ENCODE measurements around the gene MAGEL2.
"Not testable (repeated sequence)": the region's sequence is repeated elsewhere in the genome, so short reads cannot be mapped to it uniquely, and the experiment has no call there.

MAGEL2 gene

DNA sequence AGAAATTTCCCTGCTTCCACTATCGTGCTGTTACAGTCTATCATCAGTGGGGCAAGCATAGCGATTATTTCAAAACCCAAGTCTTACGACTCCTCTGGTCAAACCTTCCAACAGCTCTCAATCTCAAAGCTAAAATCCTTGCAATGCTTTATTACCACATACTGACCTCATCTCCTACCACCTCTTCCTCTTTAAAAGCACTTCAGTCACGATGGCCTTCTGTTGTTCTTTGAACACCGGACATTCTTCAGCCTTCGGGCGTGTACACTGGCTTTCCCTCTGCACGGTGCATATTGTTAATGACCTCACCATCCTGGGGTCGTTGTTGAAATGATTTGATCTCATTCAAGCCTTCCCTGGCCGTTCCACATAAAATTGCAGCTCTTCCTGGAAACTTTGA, 31.1 kb downstream of the MAGEL2 start:
- Histone ChIP-seq H3K9ac (ENCODE audit: low read depth in 1 of 2, low read length in 2 of 2) (no peak overlapping the region), H3K27ac (ENCODE audit: low read depth in 2 of 2, low read length in 2 of 2) (no peak overlapping the region), H3K4me3 (ENCODE audit: low read length in 2 of 2) (no peak overlapping the region), H3K36me3 (ENCODE audit: control insufficient read depth in 2 of 2, insufficient read depth in 2 of 2, low read length in 2 of 2) (no peaks in the 10 kb centered on the region), H3K9me3 (ENCODE audit: control insufficient read depth in 2 of 2, low read length in 2 of 2) (peaks cover 0 to 2% of the 10 kb centered on the region in 2 donors), H3K4me1 (ENCODE audit: control insufficient read depth in 2 of 2, insufficient read depth in 2 of 2, low read length in 2 of 2) (no peaks in the 10 kb centered on the region), H3K27me3 (ENCODE audit: control insufficient read depth in 2 of 2, insufficient read depth in 2 of 2, low read length in 2 of 2) (no peaks in the 10 kb centered on the region)

DNA sequence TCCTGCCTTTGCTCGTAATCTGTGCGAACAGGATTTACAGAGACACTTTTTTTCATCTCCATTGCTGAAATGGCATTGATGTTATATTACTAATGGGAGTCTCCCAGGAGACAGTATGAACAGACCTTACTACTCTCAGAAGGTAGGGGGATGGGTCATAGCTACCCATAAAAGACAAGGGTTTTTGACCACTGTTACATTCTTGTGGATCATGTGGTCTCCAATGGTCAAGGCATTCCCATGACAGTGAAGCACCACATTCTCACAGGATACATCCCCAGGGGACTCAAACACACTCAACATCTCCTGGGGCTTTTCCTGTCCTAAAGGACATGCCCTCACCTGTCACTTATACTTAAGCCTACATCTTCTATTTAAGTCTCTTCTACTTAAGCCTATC, 41.4 kb downstream of the MAGEL2 start:
- H3K36me3 ChIP-seq (ENCODE audit: control insufficient read depth in 2 of 2, insufficient read depth in 2 of 2, low read length in 2 of 2): no peaks in the 10 kb centered on the region
- H3K4me3 ChIP-seq (ENCODE audit: low read length in 2 of 2): no peak overlapping the region
- no peaks in the 10 kb centered on the region for H3K4me1 ChIP-seq (ENCODE audit: control insufficient read depth in 2 of 2, insufficient read depth in 2 of 2, low read length in 2 of 2)
- no peaks in the 10 kb centered on the region for H3K27me3 ChIP-seq (ENCODE audit: control insufficient read depth in 2 of 2, insufficient read depth in 2 of 2, low read length in 2 of 2)
- H3K9ac ChIP-seq (ENCODE audit: low read depth in 1 of 2, low read length in 2 of 2): no peak overlapping the region
- H3K9me3 ChIP-seq (ENCODE audit: control insufficient read depth in 2 of 2, low read length in 2 of 2): no peaks in the 10 kb centered on the region
- H3K27ac ChIP-seq (ENCODE audit: low read depth in 2 of 2, low read length in 2 of 2): no peak overlapping the region

DNA sequence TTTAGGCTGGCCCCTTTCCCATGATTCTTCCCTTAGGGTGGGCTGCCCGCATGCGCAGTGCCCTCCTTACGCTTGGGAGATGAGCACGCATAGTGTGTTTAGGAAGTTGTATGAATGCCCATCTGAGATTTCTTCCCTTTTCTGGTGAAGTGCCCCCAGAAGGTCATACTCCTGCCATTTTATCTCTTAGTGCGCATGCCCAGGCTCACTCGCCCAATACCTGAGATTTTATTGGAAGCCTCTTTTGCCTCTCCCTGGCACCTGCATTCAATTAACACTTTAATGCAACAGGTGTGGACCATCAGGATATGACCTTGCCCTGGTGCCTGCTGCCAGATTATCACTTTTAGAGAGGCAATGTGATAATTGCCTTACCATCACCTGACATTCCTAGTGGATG, 45.5 kb downstream of the MAGEL2 start:
- no peak overlapping the region for H3K9ac ChIP-seq (ENCODE audit: low read depth in 1 of 2, low read length in 2 of 2)
- no peak overlapping the region for H3K27ac ChIP-seq (ENCODE audit: low read depth in 2 of 2, low read length in 2 of 2)
- no peak overlapping the region for H3K4me3 ChIP-seq (ENCODE audit: low read length in 2 of 2)
- no peaks in the 10 kb centered on the region for H3K27me3 ChIP-seq (ENCODE audit: control insufficient read depth in 2 of 2, insufficient read depth in 2 of 2, low read length in 2 of 2)
- no peaks in the 10 kb centered on the region for H3K36me3 ChIP-seq (ENCODE audit: control insufficient read depth in 2 of 2, insufficient read depth in 2 of 2, low read length in 2 of 2)
- H3K9me3 ChIP-seq (ENCODE audit: control insufficient read depth in 2 of 2, low read length in 2 of 2): no peaks in the 10 kb centered on the region
- H3K4me1 ChIP-seq (ENCODE audit: control insufficient read depth in 2 of 2, insufficient read depth in 2 of 2, low read length in 2 of 2): no peaks in the 10 kb centered on the region

DNA sequence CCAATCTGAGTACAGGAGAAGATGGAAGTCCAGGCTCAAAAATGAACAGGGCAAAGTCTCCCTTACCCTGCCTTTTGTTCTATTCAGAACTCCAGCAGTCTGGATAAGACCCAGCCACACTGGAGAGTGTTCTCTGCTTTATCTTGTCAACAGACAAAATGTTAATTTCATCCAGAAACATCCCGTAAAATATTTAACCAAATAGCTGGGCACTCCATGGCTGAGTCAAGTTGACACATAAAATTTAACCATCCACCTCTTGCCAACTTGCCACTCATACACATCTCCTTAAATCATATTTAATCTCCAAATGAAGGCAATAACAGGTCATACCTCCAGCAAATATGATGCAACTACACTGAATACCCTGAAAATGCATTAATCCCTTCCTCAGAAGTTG, 48.6 kb downstream of the MAGEL2 start:
- Histone ChIP-seq H3K4me1 (ENCODE audit: control insufficient read depth in 2 of 2, insufficient read depth in 2 of 2, low read length in 2 of 2) (no peaks in the 10 kb centered on the region), H3K27ac (ENCODE audit: low read depth in 2 of 2, low read length in 2 of 2) (no peak overlapping the region), H3K36me3 (ENCODE audit: control insufficient read depth in 2 of 2, insufficient read depth in 2 of 2, low read length in 2 of 2) (no peaks in the 10 kb centered on the region), H3K4me3 (ENCODE audit: low read length in 2 of 2) (no peak overlapping the region), H3K9ac (ENCODE audit: low read depth in 1 of 2, low read length in 2 of 2) (no peak overlapping the region), H3K9me3 (ENCODE audit: control insufficient read depth in 2 of 2, low read length in 2 of 2) (no peaks in the 10 kb centered on the region), H3K27me3 (ENCODE audit: control insufficient read depth in 2 of 2, insufficient read depth in 2 of 2, low read length in 2 of 2) (no peaks in the 10 kb centered on the region)

DNA sequence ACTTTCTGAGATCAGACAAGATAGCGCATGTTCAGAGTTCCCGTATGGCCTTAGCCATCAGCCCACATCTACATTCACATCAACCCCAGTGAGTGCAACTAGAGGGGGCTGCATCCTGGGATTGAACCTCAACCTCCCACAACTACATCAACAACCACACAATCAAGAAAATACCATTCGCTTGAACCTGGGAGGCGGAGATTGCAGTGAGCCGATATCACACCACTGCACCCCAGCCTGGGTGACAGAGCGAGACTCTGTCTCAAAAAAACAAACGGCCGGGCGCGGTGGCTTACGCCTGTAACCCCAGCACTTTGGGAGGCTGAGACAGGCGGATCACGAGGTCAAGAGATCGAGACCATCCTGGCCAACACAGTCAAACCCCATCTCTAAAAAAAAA, 50.4 kb downstream of the MAGEL2 start:
- not testable (repeated sequence) for H3K4me3 ChIP-seq (ENCODE audit: low read length in 2 of 2); H3K4me1 ChIP-seq (ENCODE audit: control insufficient read depth in 2 of 2, insufficient read depth in 2 of 2, low read length in 2 of 2); H3K9ac ChIP-seq (ENCODE audit: low read depth in 1 of 2, low read length in 2 of 2); H3K36me3 ChIP-seq (ENCODE audit: control insufficient read depth in 2 of 2, insufficient read depth in 2 of 2, low read length in 2 of 2); H3K27me3 ChIP-seq (ENCODE audit: control insufficient read depth in 2 of 2, insufficient read depth in 2 of 2, low read length in 2 of 2); H3K9me3 ChIP-seq (ENCODE audit: control insufficient read depth in 2 of 2, low read length in 2 of 2); H3K27ac ChIP-seq (ENCODE audit: low read depth in 2 of 2, low read length in 2 of 2)

DNA sequence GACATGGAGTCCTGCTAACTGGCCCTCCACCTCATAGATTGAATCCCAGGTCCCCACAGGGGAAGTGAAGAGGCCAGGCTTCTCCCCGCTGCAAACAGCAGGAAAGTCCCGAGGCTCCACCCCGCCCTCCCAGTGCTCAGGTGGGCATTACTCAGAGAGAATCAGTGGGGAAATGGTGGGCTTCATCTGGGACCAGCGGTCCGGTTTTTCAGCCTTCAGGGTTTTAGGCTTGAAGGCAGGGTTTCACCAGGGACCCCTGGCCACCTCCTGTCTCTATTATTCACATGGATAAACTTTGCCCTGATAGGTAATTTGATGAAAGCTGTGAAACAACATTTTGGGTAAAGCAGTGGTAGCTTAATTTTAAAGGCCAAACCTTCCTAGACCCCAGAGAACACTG, 50.9 kb downstream of the MAGEL2 start:
- Histone ChIP-seq H3K9me3 (ENCODE audit: control insufficient read depth in 2 of 2, low read length in 2 of 2) (no peaks in the 10 kb centered on the region), H3K36me3 (ENCODE audit: control insufficient read depth in 2 of 2, insufficient read depth in 2 of 2, low read length in 2 of 2) (no peaks in the 10 kb centered on the region), H3K27ac (ENCODE audit: low read depth in 2 of 2, low read length in 2 of 2) (no peak overlapping the region), H3K27me3 (ENCODE audit: control insufficient read depth in 2 of 2, insufficient read depth in 2 of 2, low read length in 2 of 2) (no peaks in the 10 kb centered on the region), H3K4me3 (ENCODE audit: low read length in 2 of 2) (no peak overlapping the region), H3K9ac (ENCODE audit: low read depth in 1 of 2, low read length in 2 of 2) (no peak overlapping the region), H3K4me1 (ENCODE audit: control insufficient read depth in 2 of 2, insufficient read depth in 2 of 2, low read length in 2 of 2) (no peaks in the 10 kb centered on the region)

DNA sequence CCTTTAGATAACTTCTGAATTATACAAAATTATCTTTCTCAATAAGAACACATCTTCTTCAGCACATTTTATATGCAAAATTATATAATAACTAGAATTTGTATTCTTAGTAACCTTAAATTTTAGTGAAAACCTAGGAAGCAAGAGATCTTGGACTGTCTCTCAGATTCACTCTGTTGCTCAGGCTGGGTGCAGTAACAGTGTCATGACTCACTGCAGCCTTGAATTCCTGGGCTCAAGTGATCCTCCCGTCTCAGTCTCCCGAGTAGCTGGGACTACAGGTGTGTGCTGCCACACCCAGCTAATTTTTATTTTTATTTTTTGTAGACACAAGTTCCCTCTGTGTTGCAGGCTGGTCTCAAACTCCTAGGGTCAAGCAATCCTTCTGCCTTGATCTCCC, 52.3 kb downstream of the MAGEL2 start:
- Histone ChIP-seq H3K4me3 (ENCODE audit: low read length in 2 of 2) (no peak overlapping the region), H3K27me3 (ENCODE audit: control insufficient read depth in 2 of 2, insufficient read depth in 2 of 2, low read length in 2 of 2) (no peaks in the 10 kb centered on the region), H3K36me3 (ENCODE audit: control insufficient read depth in 2 of 2, insufficient read depth in 2 of 2, low read length in 2 of 2) (no peaks in the 10 kb centered on the region), H3K4me1 (ENCODE audit: control insufficient read depth in 2 of 2, insufficient read depth in 2 of 2, low read length in 2 of 2) (no peaks in the 10 kb centered on the region), H3K9me3 (ENCODE audit: control insufficient read depth in 2 of 2, low read length in 2 of 2) (no peaks in the 10 kb centered on the region), H3K27ac (ENCODE audit: low read depth in 2 of 2, low read length in 2 of 2) (no peak overlapping the region), H3K9ac (ENCODE audit: low read depth in 1 of 2, low read length in 2 of 2) (no peak overlapping the region)

DNA sequence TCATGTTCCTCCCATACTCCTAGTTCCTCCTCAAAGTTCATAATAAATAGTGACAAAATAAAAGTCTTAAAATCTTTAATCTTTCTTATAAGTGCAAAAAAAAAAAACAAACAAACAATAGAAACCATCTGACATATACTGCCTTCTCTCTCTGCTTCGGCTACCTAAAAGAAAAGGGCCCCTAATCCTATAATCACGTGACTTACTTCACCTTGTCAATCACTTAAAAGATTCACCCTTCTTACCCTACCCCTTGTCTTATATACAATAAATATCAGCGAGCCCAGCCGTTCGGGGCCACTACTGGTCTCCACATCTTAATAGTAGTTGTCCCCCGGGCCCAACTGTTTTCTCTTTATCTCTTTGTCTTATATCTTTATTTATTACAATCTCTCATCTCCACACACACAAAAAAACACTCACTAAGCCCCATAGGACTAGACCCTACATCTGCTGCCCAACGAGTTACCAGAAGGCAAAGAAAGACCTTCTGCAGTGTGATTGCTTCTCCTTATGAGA, 53.4 kb downstream of the MAGEL2 start:
- no peak overlapping the region for H3K9ac ChIP-seq (ENCODE audit: low read depth in 1 of 2, low read length in 2 of 2)
- H3K4me3 ChIP-seq (ENCODE audit: low read length in 2 of 2): no peak overlapping the region
- H3K27me3 ChIP-seq (ENCODE audit: control insufficient read depth in 2 of 2, insufficient read depth in 2 of 2, low read length in 2 of 2): no peaks in the 10 kb centered on the region
- H3K4me1 ChIP-seq (ENCODE audit: control insufficient read depth in 2 of 2, insufficient read depth in 2 of 2, low read length in 2 of 2): no peaks in the 10 kb centered on the region
- H3K36me3 ChIP-seq (ENCODE audit: control insufficient read depth in 2 of 2, insufficient read depth in 2 of 2, low read length in 2 of 2): no peaks in the 10 kb centered on the region
- no peaks in the 10 kb centered on the region for H3K9me3 ChIP-seq (ENCODE audit: control insufficient read depth in 2 of 2, low read length in 2 of 2)
- no peak overlapping the region for H3K27ac ChIP-seq (ENCODE audit: low read depth in 2 of 2, low read length in 2 of 2)
